ENCODE results near the gene THAP4.

Gene THAP4

GRCh38 chr2:241564596-241565410 is 72.2 kb downstream of the THAP4 start:
- Histone ChIP-seq H3K36me3 (ENCODE audit: insufficient read depth, low read length) (no peaks in the 10 kb centered on the region), H3K9me3 (ENCODE audit: low read depth, low read length) (no peaks in the 10 kb centered on the region), H3K9ac (ENCODE audit: insufficient read length) (no peak overlapping the region), H3K4me3 (no peak overlapping the region), H3K27ac (no peak overlapping the region)
- TF ChIP-seq FOXP2 (optimal IDR thresholded peaks at IDR 0.05; ENCODE audit: control extremely low read depth, extremely low read length, insufficient read depth) (no peak), EZH2 (IDR thresholded peaks at IDR 0.05) (no peak), POLR2AphosphoS5 (IDR thresholded peaks at IDR 0.05; ENCODE audit: borderline replicate concordance, low read depth, low read length) (no peak)
- no peak for DNase-seq (ENCODE audit: low read depth, low spot score)

GRCh38 chr2:241563981-241564595 is 72.9 kb downstream of the THAP4 start:
- no peak for TF ChIP-seq FOXP2 (optimal IDR thresholded peaks at IDR 0.05; ENCODE audit: control extremely low read depth, extremely low read length, insufficient read depth)
- no peak for TF ChIP-seq EZH2 (IDR thresholded peaks at IDR 0.05)
- TF ChIP-seq POLR2AphosphoS5 (IDR thresholded peaks at IDR 0.05; ENCODE audit: borderline replicate concordance, low read depth, low read length), result no peak
- Histone ChIP-seq H3K27ac (no peak overlapping the region), H3K36me3 (ENCODE audit: insufficient read depth, low read length) (no peaks in the 10 kb centered on the region), H3K9ac (ENCODE audit: insufficient read length) (no peak overlapping the region), H3K9me3 (ENCODE audit: low read depth, low read length) (no peaks in the 10 kb centered on the region), H3K4me3 (no peak overlapping the region)
- no peak for DNase-seq (ENCODE audit: low read depth, low spot score)

- Histone ChIP-seq H3K36me3 (ENCODE audit: insufficient read depth, low read length) (no peaks in the 10 kb centered on the region), H3K9ac (ENCODE audit: insufficient read length) (no peak overlapping the region), H3K4me3 (no peak overlapping the region), H3K27ac (no peak overlapping the region), H3K9me3 (ENCODE audit: low read depth, low read length) (no peaks in the 10 kb centered on the region)
- DNase-seq (ENCODE audit: low read depth, low spot score), result no peak
- TF ChIP-seq POLR2AphosphoS5 (IDR thresholded peaks at IDR 0.05; ENCODE audit: borderline replicate concordance, low read depth, low read length) (no peak), EZH2 (IDR thresholded peaks at IDR 0.05) (no peak), FOXP2 (optimal IDR thresholded peaks at IDR 0.05; ENCODE audit: control extremely low read depth, extremely low read length, insufficient read depth) (no peak)
Observed at GRCh38 chr2:241563571-241563980, 73.4 kb downstream of the THAP4 start.

- no peak overlapping the region for H3K4me3 ChIP-seq
- TF ChIP-seq POLR2AphosphoS5 (IDR thresholded peaks at IDR 0.05; ENCODE audit: borderline replicate concordance, low read depth, low read length) (no peak), FOXP2 (optimal IDR thresholded peaks at IDR 0.05; ENCODE audit: control extremely low read depth, extremely low read length, insufficient read depth) (no peak), EZH2 (IDR thresholded peaks at IDR 0.05) (no peak)
- DNase-seq (ENCODE audit: low read depth, low spot score), result no peak
- H3K36me3 ChIP-seq (ENCODE audit: insufficient read depth, low read length), result no peaks in the 10 kb centered on the region
- H3K9me3 ChIP-seq (ENCODE audit: low read depth, low read length), result no peaks in the 10 kb centered on the region
- no peak overlapping the region for H3K27ac ChIP-seq
- H3K9ac ChIP-seq (ENCODE audit: insufficient read length), result no peak overlapping the region
Observed at GRCh38 chr2:241563031-241563507, 73.9 kb downstream of the THAP4 start.

GRCh38 chr2:241562269-241562891 is 74.6 kb downstream of the THAP4 start:
- H3K36me3 ChIP-seq (ENCODE audit: insufficient read depth, low read length), result no peaks in the 10 kb centered on the region
- no peak overlapping the region for H3K4me3 ChIP-seq
- H3K9me3 ChIP-seq (ENCODE audit: low read depth, low read length), result no peaks in the 10 kb centered on the region
- TF ChIP-seq POLR2AphosphoS5 (IDR thresholded peaks at IDR 0.05; ENCODE audit: borderline replicate concordance, low read depth, low read length), result no peak
- no peak for TF ChIP-seq EZH2 (IDR thresholded peaks at IDR 0.05)
- no peak for TF ChIP-seq FOXP2 (optimal IDR thresholded peaks at IDR 0.05; ENCODE audit: control extremely low read depth, extremely low read length, insufficient read depth)
- no peak for DNase-seq (ENCODE audit: low read depth, low spot score)
- H3K9ac ChIP-seq (ENCODE audit: insufficient read length), result no peak overlapping the region
- no peak overlapping the region for H3K27ac ChIP-seq

DNA sequence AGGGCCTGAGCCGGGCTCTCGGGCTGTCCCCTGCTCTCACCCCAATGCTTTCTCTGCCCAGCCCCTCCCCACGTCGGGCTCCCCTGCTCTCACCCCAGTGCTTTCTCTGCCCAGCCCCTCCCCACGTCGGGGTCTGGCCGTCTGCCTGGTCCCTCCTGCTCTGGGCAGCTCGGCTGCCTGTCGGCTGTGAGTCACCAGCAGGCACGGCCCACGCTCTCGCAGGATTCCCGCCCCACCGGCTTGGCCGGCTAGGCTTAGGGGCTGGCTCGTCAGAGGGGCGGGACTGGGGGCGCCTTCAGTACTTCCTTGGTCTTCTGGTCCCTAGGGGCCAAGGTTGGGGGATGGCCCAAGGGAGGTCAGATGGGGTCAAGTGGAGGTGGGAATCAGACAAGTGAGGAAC is 75.1 kb downstream of the THAP4 start:
- TF ChIP-seq FOXP2 (optimal IDR thresholded peaks at IDR 0.05; ENCODE audit: control extremely low read depth, extremely low read length, insufficient read depth), result no peak
- H3K4me3 ChIP-seq, result no peak overlapping the region
- no peaks in the 10 kb centered on the region for H3K36me3 ChIP-seq (ENCODE audit: insufficient read depth, low read length)
- H3K9ac ChIP-seq (ENCODE audit: insufficient read length), result no peak overlapping the region
- no peaks in the 10 kb centered on the region for H3K9me3 ChIP-seq (ENCODE audit: low read depth, low read length)
- H3K27ac ChIP-seq, result no peak overlapping the region
- no peak for DNase-seq (ENCODE audit: low read depth, low spot score)

GRCh38 chr2:241560883-241561474 is 76.0 kb downstream of the THAP4 start:
- Histone ChIP-seq H3K27ac (no peak overlapping the region), H3K4me3 (no peak overlapping the region), H3K9me3 (ENCODE audit: low read depth, low read length) (0 out of 2 replicates have a peak, but pooled peaks cover 3% of the 10 kb centered on the region), H3K9ac (ENCODE audit: insufficient read length) (no peak overlapping the region), H3K36me3 (ENCODE audit: insufficient read depth, low read length) (no peaks in the 10 kb centered on the region)
- DNase-seq (ENCODE audit: low read depth, low spot score), result no peak
- TF ChIP-seq POLR2AphosphoS5 (IDR thresholded peaks at IDR 0.05; ENCODE audit: borderline replicate concordance, low read depth, low read length) (no peak), FOXP2 (optimal IDR thresholded peaks at IDR 0.05; ENCODE audit: control extremely low read depth, extremely low read length, insufficient read depth) (no peak), EZH2 (IDR thresholded peaks at IDR 0.05) (no peak)

Data from SK-N-MC (cell line).